Astrocyte (in vitro differentiated cells and primary cell): ENCODE results near the gene CAPZA3. TPM values are rescaled to one million over a fixed set of nuclear protein-coding genes. Genes with fewer than 3 reads are reported as not detected.

ENCODE experiments used
- DNase-seq: peaks from one replicate; pipeline ENCODE4 v3.0.0-alpha.2; 2010; ENCODE audit warnings: low read depth
- FAIRE-seq: peaks from 2 replicates; lab custom pipeline; 2011; peaks lifted over from hg19 to GRCh38; lab: Jason Lieb, UNC
- H2AFZ ChIP-seq: 2 replicates; pipeline ENCODE4 v1.6.0; 2012; ENCODE audit warnings: low read depth, low read length, inconsistent platforms
- H3K27ac ChIP-seq: 2 replicates; pipeline ENCODE4 v1.5.1; 2011; ENCODE audit warnings: low read depth, low read length, inconsistent platforms
- H3K27me3 ChIP-seq: 2 replicates; pipeline ENCODE4 v1.6.0; 2011; ENCODE audit warnings: low read length, inconsistent platforms; ENCODE audit not compliant: insufficient read depth
- H3K36me3 ChIP-seq: 2 replicates; pipeline ENCODE4 v1.5.1; 2011; ENCODE audit warnings: low read length, inconsistent platforms; ENCODE audit not compliant: insufficient read depth
- H3K4me1 ChIP-seq: 2 replicates; pipeline ENCODE4 v1.5.1; 2011; ENCODE audit warnings: low read length, inconsistent platforms; ENCODE audit not compliant: insufficient read depth
- H3K4me2 ChIP-seq: 2 replicates; pipeline ENCODE4 v1.6.0; 2012; ENCODE audit warnings: low read length, inconsistent platforms
- H3K4me3 ChIP-seq: 2 replicates; pipeline ENCODE4 v1.5.1; 2011; ENCODE audit warnings: low read depth, mild to moderate bottlenecking, low read length, inconsistent platforms; ENCODE audit not compliant: insufficient read depth
- H3K79me2 ChIP-seq: 2 replicates; pipeline ENCODE4 v1.6.0; 2012; ENCODE audit warnings: mild to moderate bottlenecking, low read length, inconsistent platforms; ENCODE audit not compliant: insufficient read depth
- H3K9ac ChIP-seq: 2 replicates; pipeline ENCODE4 v1.6.0; 2012; ENCODE audit warnings: mild to moderate bottlenecking, low read length, inconsistent platforms
- H3K9me3 ChIP-seq: 2 replicates; pipeline ENCODE4 v1.5.1; 2012; ENCODE audit warnings: low read depth, mild to moderate bottlenecking, low read length, inconsistent platforms; ENCODE audit not compliant: insufficient read depth
- H4K20me1 ChIP-seq: 2 replicates; pipeline ENCODE4 v1.6.0; 2012; ENCODE audit warnings: low read length, inconsistent platforms; ENCODE audit not compliant: insufficient read depth
- H3K27ac Mint-ChIP-seq: one replicate; pipeline ENCODE4 v1.8.0; 2021; ENCODE audit warnings: mild to moderate bottlenecking, mixed read lengths; ENCODE audit not compliant: unreplicated experiment
- H3K27me3 Mint-ChIP-seq: one replicate; pipeline ENCODE4 v1.8.0; 2021; ENCODE audit warnings: low read depth, mixed read lengths; ENCODE audit not compliant: unreplicated experiment
- H3K36me3 Mint-ChIP-seq: one replicate; pipeline ENCODE4 v1.8.0; 2021; ENCODE audit warnings: low read depth, mixed read lengths; ENCODE audit not compliant: unreplicated experiment
- H3K4me1 Mint-ChIP-seq: one replicate; pipeline ENCODE4 v1.8.0; 2021; ENCODE audit warnings: low read depth, mixed read lengths; ENCODE audit not compliant: unreplicated experiment
- H3K4me3 Mint-ChIP-seq: one replicate; pipeline ENCODE4 v1.8.0; 2021; ENCODE audit warnings: mild to moderate bottlenecking, moderate library complexity, mixed read lengths; ENCODE audit not compliant: unreplicated experiment
- H3K9me3 Mint-ChIP-seq: one replicate; pipeline ENCODE4 v1.8.0; 2021; ENCODE audit warnings: mild to moderate bottlenecking, mixed read lengths; ENCODE audit not compliant: unreplicated experiment
- EZH2 ChIP-seq: IDR thresholded peaks from 2 replicates; pipeline ENCODE4 v1.6.1; 2012; ENCODE audit warnings: mild to moderate bottlenecking, low read length, inconsistent platforms; ENCODE audit not compliant: insufficient read depth
- total RNA-seq: library from RNA; stranded (reverse); gene quantifications from 2 replicates; pipeline ENCODE4 v1.2.1, GENCODE V29; 2021
- TF ChIP-seq, protein P1 (sequence below): IDR thresholded peaks from 2 replicates; pipeline ENCODE4 v1.5.1; 2011; ENCODE audit warnings: low read depth, mild to moderate bottlenecking, inconsistent platforms, low read length, moderate library complexity; ENCODE audit not compliant: insufficient read depth

CAPZA3 gene
- total RNA-seq, 1 donor from 2014 or later: not detected

DNA sequence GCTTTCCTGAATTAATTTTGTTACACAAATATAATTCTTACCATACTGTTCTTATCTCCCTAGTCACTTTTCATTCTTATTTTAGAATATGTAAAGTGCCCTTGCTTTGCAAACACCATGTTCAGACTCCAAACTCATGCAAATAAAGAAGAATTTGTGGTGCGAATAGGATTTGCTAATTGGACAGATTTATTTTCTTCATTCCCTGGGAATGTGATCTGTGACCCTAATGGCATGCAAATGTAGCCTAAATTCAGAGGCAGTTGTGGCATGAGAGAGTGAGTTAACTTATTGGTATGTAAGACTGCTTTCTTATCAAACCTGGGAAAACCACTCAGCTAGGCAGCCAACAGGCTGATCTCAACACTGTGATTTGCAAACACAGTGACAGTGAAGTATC lies 10.0 kb downstream of the CAPZA3 start:
- no peaks in the 10 kb centered on the region for H3K9me3 ChIP-seq
- H3K4me1 ChIP-seq: peaks cover 31% of the 10 kb centered on the region
- no peaks in the 10 kb centered on the region for H3K27me3 ChIP-seq
- H3K36me3 ChIP-seq: no peaks in the 10 kb centered on the region
- peak; percentile 98 for DNase-seq
- no peaks in the 10 kb centered on the region for H3K9me3 Mint-ChIP-seq
- H2AFZ ChIP-seq: no peak overlapping the region
- peak overlapping the region; percentile 77 for H3K27ac Mint-ChIP-seq
- H3K4me1 Mint-ChIP-seq: peaks cover 52% of the 10 kb centered on the region
- no peak overlapping the region for H3K4me3 Mint-ChIP-seq
- FAIRE-seq: peak; percentile 90
- TF ChIP-seq, protein P1, sequence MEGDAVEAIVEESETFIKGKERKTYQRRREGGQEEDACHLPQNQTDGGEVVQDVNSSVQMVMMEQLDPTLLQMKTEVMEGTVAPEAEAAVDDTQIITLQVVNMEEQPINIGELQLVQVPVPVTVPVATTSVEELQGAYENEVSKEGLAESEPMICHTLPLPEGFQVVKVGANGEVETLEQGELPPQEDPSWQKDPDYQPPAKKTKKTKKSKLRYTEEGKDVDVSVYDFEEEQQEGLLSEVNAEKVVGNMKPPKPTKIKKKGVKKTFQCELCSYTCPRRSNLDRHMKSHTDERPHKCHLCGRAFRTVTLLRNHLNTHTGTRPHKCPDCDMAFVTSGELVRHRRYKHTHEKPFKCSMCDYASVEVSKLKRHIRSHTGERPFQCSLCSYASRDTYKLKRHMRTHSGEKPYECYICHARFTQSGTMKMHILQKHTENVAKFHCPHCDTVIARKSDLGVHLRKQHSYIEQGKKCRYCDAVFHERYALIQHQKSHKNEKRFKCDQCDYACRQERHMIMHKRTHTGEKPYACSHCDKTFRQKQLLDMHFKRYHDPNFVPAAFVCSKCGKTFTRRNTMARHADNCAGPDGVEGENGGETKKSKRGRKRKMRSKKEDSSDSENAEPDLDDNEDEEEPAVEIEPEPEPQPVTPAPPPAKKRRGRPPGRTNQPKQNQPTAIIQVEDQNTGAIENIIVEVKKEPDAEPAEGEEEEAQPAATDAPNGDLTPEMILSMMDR: no peak
- TF ChIP-seq EZH2: no peak
- H3K9ac ChIP-seq: no peak overlapping the region
- H3K4me3 ChIP-seq: no peak overlapping the region
- peak overlapping the region; percentile 59 for H3K4me2 ChIP-seq
- no peaks in the 10 kb centered on the region for H3K79me2 ChIP-seq
- H3K27ac ChIP-seq: peak overlapping the region; percentile 85
- H3K36me3 Mint-ChIP-seq: no peaks in the 10 kb centered on the region
- H4K20me1 ChIP-seq: no peaks in the 10 kb centered on the region
- H3K27me3 Mint-ChIP-seq: no peaks in the 10 kb centered on the region

DNA sequence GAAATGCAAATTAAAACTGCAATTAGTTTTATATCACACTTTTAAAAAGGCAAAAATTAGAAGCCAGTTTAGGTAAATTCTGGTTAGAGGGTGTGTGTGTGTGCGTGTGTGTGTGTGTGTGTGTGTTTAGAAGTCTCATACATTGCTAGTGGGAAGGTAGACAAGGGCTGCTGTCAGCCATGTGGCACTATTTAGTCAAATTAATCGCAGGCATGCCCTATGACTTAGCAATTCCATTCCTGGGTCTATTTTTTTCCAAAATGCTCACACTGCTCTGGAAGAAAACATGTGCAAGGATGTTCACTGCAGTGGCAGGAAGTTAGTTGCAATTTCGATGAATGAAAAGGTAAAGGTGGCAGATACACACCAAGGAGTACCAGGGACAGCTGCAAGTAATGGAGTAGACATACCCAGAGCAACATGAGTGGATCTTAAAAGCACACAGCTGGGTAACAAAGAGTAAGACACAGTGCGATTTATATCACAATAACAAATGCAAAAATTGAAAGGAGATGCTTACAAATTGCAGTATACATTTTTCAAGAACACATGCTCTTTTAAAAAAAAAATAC lies 11.6 kb downstream of the CAPZA3 start:
- H3K27ac Mint-ChIP-seq: peak overlapping the region; percentile 85
- Histone ChIP-seq H3K4me1 (peaks cover 39% of the 10 kb centered on the region), H3K27ac (no peak overlapping the region), H3K4me2 (no peak overlapping the region), H3K9ac (no peak overlapping the region), H3K36me3 (no peaks in the 10 kb centered on the region), H4K20me1 (no peaks in the 10 kb centered on the region), H3K27me3 (no peaks in the 10 kb centered on the region), H3K9me3 (no peaks in the 10 kb centered on the region), H3K79me2 (no peaks in the 10 kb centered on the region), H3K4me3 (no peak overlapping the region), H2AFZ (no peak overlapping the region)
- H3K27me3 Mint-ChIP-seq: no peaks in the 10 kb centered on the region
- H3K4me3 Mint-ChIP-seq: no peak overlapping the region
- peaks cover 65% of the 10 kb centered on the region for H3K4me1 Mint-ChIP-seq
- peak; percentile 76 for FAIRE-seq
- H3K9me3 Mint-ChIP-seq: no peaks in the 10 kb centered on the region
- TF ChIP-seq, protein P1: no peak
- TF ChIP-seq EZH2: no peak
- H3K36me3 Mint-ChIP-seq: no peaks in the 10 kb centered on the region
- DNase-seq: no peak

DNA sequence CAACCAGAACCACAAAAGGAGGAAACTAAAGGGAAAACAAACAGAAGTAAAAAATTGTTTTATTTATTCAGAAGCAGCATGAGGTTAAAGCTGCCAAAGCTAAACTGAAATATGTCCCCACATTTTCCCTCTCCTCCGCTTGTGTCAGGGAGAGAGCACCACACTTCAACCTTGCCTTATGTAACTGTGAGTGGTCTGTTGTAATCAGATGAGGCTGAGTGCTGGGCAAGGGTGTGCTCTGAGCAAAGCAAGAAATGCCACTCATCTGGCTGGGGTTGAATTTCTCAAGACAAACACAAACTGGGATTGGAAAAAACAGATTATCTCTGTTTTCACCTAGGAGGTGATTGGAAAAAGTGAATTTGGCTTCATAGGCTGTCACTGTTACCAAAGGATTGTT lies 12.2 kb downstream of the CAPZA3 start:
- no peaks in the 10 kb centered on the region for H3K36me3 Mint-ChIP-seq
- H3K79me2 ChIP-seq: no peaks in the 10 kb centered on the region
- no peaks in the 10 kb centered on the region for H3K36me3 ChIP-seq
- no peak overlapping the region for H3K4me3 ChIP-seq
- H3K4me1 Mint-ChIP-seq: peaks cover 65% of the 10 kb centered on the region
- H3K9ac ChIP-seq: no peak overlapping the region
- no peaks in the 10 kb centered on the region for H3K9me3 ChIP-seq
- TF ChIP-seq EZH2: no peak
- TF ChIP-seq, protein P1: no peak
- H2AFZ ChIP-seq: no peak overlapping the region
- H3K27me3 Mint-ChIP-seq: no peaks in the 10 kb centered on the region
- H4K20me1 ChIP-seq: no peaks in the 10 kb centered on the region
- H3K27ac ChIP-seq: no peak overlapping the region
- H3K27me3 ChIP-seq: no peaks in the 10 kb centered on the region
- H3K4me2 ChIP-seq: no peak overlapping the region
- peaks cover 39% of the 10 kb centered on the region for H3K4me1 ChIP-seq
- peak overlapping the region; percentile 85 for H3K27ac Mint-ChIP-seq
- DNase-seq (peak; percentile 9), FAIRE-seq (peak; percentile 5)
- no peaks in the 10 kb centered on the region for H3K9me3 Mint-ChIP-seq
- H3K4me3 Mint-ChIP-seq: no peak overlapping the region
